Raji (cell line): ENCODE measurements around the gene P4HB.

Experiments used
- POLR2A ChIP-seq: IDR thresholded peaks from 2 replicates; pipeline ENCODE4 v1.6.1; 2011; ENCODE audit warnings: low read depth, low read length, control low read depth; ENCODE audit not compliant: insufficient read depth

The P4HB gene

GRCh38 chr17:81865733-81866439, 5.6 kb upstream of the P4HB start:
- no peak for TF ChIP-seq POLR2A

GRCh38 chr17:81865358-81865732, 5.0 kb upstream of the P4HB start:
- TF ChIP-seq POLR2A, result no peak

GRCh38 chr17:81863833-81864768, 3.8 kb upstream of the P4HB start:
- peak; percentile 26; the same call in 1 of the 2 replicates for TF ChIP-seq POLR2A

- no peak for TF ChIP-seq POLR2A
Observed at GRCh38 chr17:81863123-81863675, 2.9 kb upstream of the P4HB start.

- TF ChIP-seq POLR2A, result peak; percentile 94
Observed at GRCh38 chr17:81860756-81861568, 627 bp upstream of the P4HB start.

- no peak for TF ChIP-seq POLR2A
Observed at GRCh38 chr17:81858967-81859905, 1.1 kb downstream of the P4HB start.

- TF ChIP-seq POLR2A, result no peak
Observed at GRCh38 chr17:81858170-81858966, 2.0 kb downstream of the P4HB start.

- no peak for TF ChIP-seq POLR2A
Observed at GRCh38 chr17:81854974-81855774, 5.2 kb downstream of the P4HB start.

- TF ChIP-seq POLR2A, result no peak
Observed at GRCh38 chr17:81852237-81852636, 8.1 kb downstream of the P4HB start.

- no peak for TF ChIP-seq POLR2A
Observed at GRCh38 chr17:81851423-81851822, 8.9 kb downstream of the P4HB start.

- no peak for TF ChIP-seq POLR2A
Observed at GRCh38 chr17:81849457-81849856, 10.9 kb downstream of the P4HB start.
